ENCODE measurements around the gene TMEM242.
"Not testable (repeated sequence)": the region's sequence is repeated elsewhere in the genome, so short reads cannot be mapped to it uniquely, and the experiment has no call there.

TMEM242 gene

GRCh38 chr6:157339432-157339831 lies 16.1 kb upstream of the TMEM242 start:
- Histone ChIP-seq H3K9me3 (ENCODE audit: control insufficient read depth in 1 of 2, low read length in 2 of 2) (no peaks in the 10 kb centered on the region), H3K4me3 (ENCODE audit: low read depth in 1 of 2, low read length in 2 of 2) (no peak overlapping the region), H3K27ac (ENCODE audit: low read depth, low read length) (no peak overlapping the region), H3K27me3 (ENCODE audit: control insufficient read depth in 1 of 2, insufficient read depth in 2 of 2, low read length in 2 of 2) (no peaks in the 10 kb centered on the region), H3K4me1 (ENCODE audit: control insufficient read depth in 1 of 2, insufficient read depth in 2 of 2, low read length in 2 of 2) (no peaks in the 10 kb centered on the region), H3K9ac (ENCODE audit: low read depth in 1 of 2, low read length in 2 of 2) (no peak overlapping the region), H3K36me3 (ENCODE audit: control insufficient read depth in 1 of 2, insufficient read depth in 2 of 2, low read length in 2 of 2) (no peaks in the 10 kb centered on the region)

- no peaks in the 10 kb centered on the region for H3K4me1 ChIP-seq (ENCODE audit: control insufficient read depth in 1 of 2, insufficient read depth in 2 of 2, low read length in 2 of 2)
- H3K27me3 ChIP-seq (ENCODE audit: control insufficient read depth in 1 of 2, insufficient read depth in 2 of 2, low read length in 2 of 2): peaks cover 0 to 1% of the 10 kb centered on the region in 2 donors
- H3K9me3 ChIP-seq (ENCODE audit: control insufficient read depth in 1 of 2, low read length in 2 of 2): no peaks in the 10 kb centered on the region
- H3K36me3 ChIP-seq (ENCODE audit: control insufficient read depth in 1 of 2, insufficient read depth in 2 of 2, low read length in 2 of 2): no peaks in the 10 kb centered on the region
- no peak overlapping the region for H3K27ac ChIP-seq (ENCODE audit: low read depth, low read length)
- no peak overlapping the region for H3K4me3 ChIP-seq (ENCODE audit: low read depth in 1 of 2, low read length in 2 of 2)
- H3K9ac ChIP-seq (ENCODE audit: low read depth in 1 of 2, low read length in 2 of 2): no peak overlapping the region
Measured at GRCh38 chr6:157337751-157338150, 14.4 kb upstream of the TMEM242 start.

- H3K4me3 ChIP-seq (ENCODE audit: low read depth in 1 of 2, low read length in 2 of 2); H3K4me1 ChIP-seq (ENCODE audit: control insufficient read depth in 1 of 2, insufficient read depth in 2 of 2, low read length in 2 of 2); H3K27me3 ChIP-seq (ENCODE audit: control insufficient read depth in 1 of 2, insufficient read depth in 2 of 2, low read length in 2 of 2); H3K9me3 ChIP-seq (ENCODE audit: control insufficient read depth in 1 of 2, low read length in 2 of 2); H3K27ac ChIP-seq (ENCODE audit: low read depth, low read length); H3K9ac ChIP-seq (ENCODE audit: low read depth in 1 of 2, low read length in 2 of 2); H3K36me3 ChIP-seq (ENCODE audit: control insufficient read depth in 1 of 2, insufficient read depth in 2 of 2, low read length in 2 of 2): not testable (repeated sequence)
Measured at GRCh38 chr6:157337276-157337675, 14.0 kb upstream of the TMEM242 start.

- no peaks in the 10 kb centered on the region for H3K9me3 ChIP-seq (ENCODE audit: control insufficient read depth in 1 of 2, low read length in 2 of 2)
- H3K36me3 ChIP-seq (ENCODE audit: control insufficient read depth in 1 of 2, insufficient read depth in 2 of 2, low read length in 2 of 2): no peaks in the 10 kb centered on the region
- H3K4me1 ChIP-seq (ENCODE audit: control insufficient read depth in 1 of 2, insufficient read depth in 2 of 2, low read length in 2 of 2): no peaks in the 10 kb centered on the region
- no peak overlapping the region for H3K9ac ChIP-seq (ENCODE audit: low read depth in 1 of 2, low read length in 2 of 2)
- peaks cover 0 to 6% of the 10 kb centered on the region in 2 donors for H3K27me3 ChIP-seq (ENCODE audit: control insufficient read depth in 1 of 2, insufficient read depth in 2 of 2, low read length in 2 of 2)
- H3K4me3 ChIP-seq (ENCODE audit: low read depth in 1 of 2, low read length in 2 of 2): no peak overlapping the region
- H3K27ac ChIP-seq (ENCODE audit: low read depth, low read length): no peak overlapping the region
Measured at GRCh38 chr6:157335829-157336228, 12.5 kb upstream of the TMEM242 start.

- no peak overlapping the region for H3K27ac ChIP-seq (ENCODE audit: low read depth, low read length)
- no peaks in the 10 kb centered on the region for H3K9me3 ChIP-seq (ENCODE audit: control insufficient read depth in 1 of 2, low read length in 2 of 2)
- peaks cover 0 to 6% of the 10 kb centered on the region in 2 donors for H3K27me3 ChIP-seq (ENCODE audit: control insufficient read depth in 1 of 2, insufficient read depth in 2 of 2, low read length in 2 of 2)
- no peak overlapping the region for H3K4me3 ChIP-seq (ENCODE audit: low read depth in 1 of 2, low read length in 2 of 2)
- H3K36me3 ChIP-seq (ENCODE audit: control insufficient read depth in 1 of 2, insufficient read depth in 2 of 2, low read length in 2 of 2): no peaks in the 10 kb centered on the region
- H3K9ac ChIP-seq (ENCODE audit: low read depth in 1 of 2, low read length in 2 of 2): no peak overlapping the region
- no peaks in the 10 kb centered on the region for H3K4me1 ChIP-seq (ENCODE audit: control insufficient read depth in 1 of 2, insufficient read depth in 2 of 2, low read length in 2 of 2)
Measured at GRCh38 chr6:157333956-157334355, 10.6 kb upstream of the TMEM242 start.

- Histone ChIP-seq H3K4me1 (ENCODE audit: control insufficient read depth in 1 of 2, insufficient read depth in 2 of 2, low read length in 2 of 2) (no peaks in the 10 kb centered on the region), H3K9me3 (ENCODE audit: control insufficient read depth in 1 of 2, low read length in 2 of 2) (no peaks in the 10 kb centered on the region), H3K36me3 (ENCODE audit: control insufficient read depth in 1 of 2, insufficient read depth in 2 of 2, low read length in 2 of 2) (no peaks in the 10 kb centered on the region), H3K27ac (ENCODE audit: low read depth, low read length) (no peak overlapping the region), H3K9ac (ENCODE audit: low read depth in 1 of 2, low read length in 2 of 2) (no peak overlapping the region), H3K27me3 (ENCODE audit: control insufficient read depth in 1 of 2, insufficient read depth in 2 of 2, low read length in 2 of 2) (peaks cover 0 to 6% of the 10 kb centered on the region in 2 donors), H3K4me3 (ENCODE audit: low read depth in 1 of 2, low read length in 2 of 2) (no peak overlapping the region)
Measured at GRCh38 chr6:157333537-157333936, 10.2 kb upstream of the TMEM242 start.

- no peaks in the 10 kb centered on the region for H3K9me3 ChIP-seq (ENCODE audit: control insufficient read depth in 1 of 2, low read length in 2 of 2)
- H3K27ac ChIP-seq (ENCODE audit: low read depth, low read length): no peak overlapping the region
- H3K27me3 ChIP-seq (ENCODE audit: control insufficient read depth in 1 of 2, insufficient read depth in 2 of 2, low read length in 2 of 2): peaks cover 0 to 6% of the 10 kb centered on the region in 2 donors
- H3K4me1 ChIP-seq (ENCODE audit: control insufficient read depth in 1 of 2, insufficient read depth in 2 of 2, low read length in 2 of 2): no peaks in the 10 kb centered on the region
- no peak overlapping the region for H3K9ac ChIP-seq (ENCODE audit: low read depth in 1 of 2, low read length in 2 of 2)
- H3K36me3 ChIP-seq (ENCODE audit: control insufficient read depth in 1 of 2, insufficient read depth in 2 of 2, low read length in 2 of 2): no peaks in the 10 kb centered on the region
- H3K4me3 ChIP-seq (ENCODE audit: low read depth in 1 of 2, low read length in 2 of 2): no peak overlapping the region
Measured at GRCh38 chr6:157332813-157333212, 9.5 kb upstream of the TMEM242 start.

GRCh38 chr6:157330831-157331230 lies 7.5 kb upstream of the TMEM242 start:
- Histone ChIP-seq H3K27me3 (ENCODE audit: control insufficient read depth in 1 of 2, insufficient read depth in 2 of 2, low read length in 2 of 2) (peaks cover 0 to 13% of the 10 kb centered on the region in 2 donors), H3K4me1 (ENCODE audit: control insufficient read depth in 1 of 2, insufficient read depth in 2 of 2, low read length in 2 of 2) (peaks cover 0 to 7% of the 10 kb centered on the region in 2 donors), H3K27ac (ENCODE audit: low read depth, low read length) (no peak overlapping the region), H3K36me3 (ENCODE audit: control insufficient read depth in 1 of 2, insufficient read depth in 2 of 2, low read length in 2 of 2) (no peaks in the 10 kb centered on the region), H3K9ac (ENCODE audit: low read depth in 1 of 2, low read length in 2 of 2) (no peak overlapping the region), H3K9me3 (ENCODE audit: control insufficient read depth in 1 of 2, low read length in 2 of 2) (no peaks in the 10 kb centered on the region), H3K4me3 (ENCODE audit: low read depth in 1 of 2, low read length in 2 of 2) (no peak overlapping the region)

GRCh38 chr6:157329829-157330228 lies 6.5 kb upstream of the TMEM242 start:
- Histone ChIP-seq H3K36me3 (ENCODE audit: control insufficient read depth in 1 of 2, insufficient read depth in 2 of 2, low read length in 2 of 2) (no peaks in the 10 kb centered on the region), H3K27me3 (ENCODE audit: control insufficient read depth in 1 of 2, insufficient read depth in 2 of 2, low read length in 2 of 2) (peaks cover 0 to 16% of the 10 kb centered on the region in 2 donors), H3K4me1 (ENCODE audit: control insufficient read depth in 1 of 2, insufficient read depth in 2 of 2, low read length in 2 of 2) (peaks cover 0 to 7% of the 10 kb centered on the region in 2 donors), H3K27ac (ENCODE audit: low read depth, low read length) (no peak overlapping the region), H3K9me3 (ENCODE audit: control insufficient read depth in 1 of 2, low read length in 2 of 2) (no peaks in the 10 kb centered on the region), H3K9ac (ENCODE audit: low read depth in 1 of 2, low read length in 2 of 2) (no peak overlapping the region), H3K4me3 (ENCODE audit: low read depth in 1 of 2, low read length in 2 of 2) (no peak overlapping the region)

GRCh38 chr6:157328108-157328692 lies 4.9 kb upstream of the TMEM242 start:
- no peaks in the 10 kb centered on the region for H3K36me3 ChIP-seq (ENCODE audit: control insufficient read depth in 1 of 2, insufficient read depth in 2 of 2, low read length in 2 of 2)
- no peaks in the 10 kb centered on the region for H3K9me3 ChIP-seq (ENCODE audit: control insufficient read depth in 1 of 2, low read length in 2 of 2)
- no peak overlapping the region for H3K4me3 ChIP-seq (ENCODE audit: low read depth in 1 of 2, low read length in 2 of 2)
- H3K9ac ChIP-seq (ENCODE audit: low read depth in 1 of 2, low read length in 2 of 2): no peak overlapping the region
- H3K4me1 ChIP-seq (ENCODE audit: control insufficient read depth in 1 of 2, insufficient read depth in 2 of 2, low read length in 2 of 2): peaks cover 7 to 14% of the 10 kb centered on the region in 2 donors
- H3K27me3 ChIP-seq (ENCODE audit: control insufficient read depth in 1 of 2, insufficient read depth in 2 of 2, low read length in 2 of 2): peaks cover 0 to 16% of the 10 kb centered on the region in 2 donors
- no peak overlapping the region for H3K27ac ChIP-seq (ENCODE audit: low read depth, low read length)

- H3K27me3 ChIP-seq (ENCODE audit: control insufficient read depth in 1 of 2, insufficient read depth in 2 of 2, low read length in 2 of 2): peaks cover 0 to 10% of the 10 kb centered on the region in 2 donors
Measured at GRCh38 chr6:157326979-157327378, 3.7 kb upstream of the TMEM242 start.

More at GRCh38 chr6:157326979-157327378, 3.7 kb upstream of the TMEM242 start:
- Histone ChIP-seq H3K4me3 (ENCODE audit: low read depth in 1 of 2, low read length in 2 of 2) (no peak overlapping the region), H3K9me3 (ENCODE audit: control insufficient read depth in 1 of 2, low read length in 2 of 2) (no peaks in the 10 kb centered on the region), H3K36me3 (ENCODE audit: control insufficient read depth in 1 of 2, insufficient read depth in 2 of 2, low read length in 2 of 2) (no peaks in the 10 kb centered on the region), H3K4me1 (ENCODE audit: control insufficient read depth in 1 of 2, insufficient read depth in 2 of 2, low read length in 2 of 2) (peaks cover 14 to 24% of the 10 kb centered on the region in 2 donors), H3K27ac (ENCODE audit: low read depth, low read length) (no peak overlapping the region), H3K9ac (ENCODE audit: low read depth in 1 of 2, low read length in 2 of 2) (no peak overlapping the region)
